ENCODE results near the gene TMEM35B.

Gene TMEM35B

DNA sequence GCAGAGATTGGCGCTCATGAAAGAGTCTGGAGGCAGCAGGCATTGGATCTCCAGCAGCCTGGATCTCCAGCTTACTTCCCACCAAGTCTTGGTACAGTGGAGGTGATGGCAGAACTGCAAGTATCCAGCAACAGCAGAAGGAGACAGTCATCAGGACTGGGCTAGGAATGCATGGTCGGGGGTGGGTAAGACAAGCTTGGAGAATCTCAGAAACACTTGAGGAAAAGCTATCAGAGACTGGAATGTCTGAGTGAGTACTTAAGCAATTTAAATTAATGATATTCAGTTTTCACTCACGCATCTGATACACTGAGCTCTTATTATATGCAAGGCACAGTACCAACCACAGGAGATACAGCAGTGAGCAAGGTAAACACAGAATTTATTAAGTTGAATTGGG lies 9.8 kb downstream of the TMEM35B start:
- peaks cover 5% of the 10 kb centered on the region for H3K79me1 ChIP-seq (replicated peaks; ENCODE audit: low read length, poor library complexity, severe bottlenecking)
- 83% methylated on average over 2 of the region's 3 CpGs for WGBS
- H2BK5ac ChIP-seq (ENCODE audit: low read depth, low read length, poor library complexity, severe bottlenecking): no peak overlapping the region

DNA sequence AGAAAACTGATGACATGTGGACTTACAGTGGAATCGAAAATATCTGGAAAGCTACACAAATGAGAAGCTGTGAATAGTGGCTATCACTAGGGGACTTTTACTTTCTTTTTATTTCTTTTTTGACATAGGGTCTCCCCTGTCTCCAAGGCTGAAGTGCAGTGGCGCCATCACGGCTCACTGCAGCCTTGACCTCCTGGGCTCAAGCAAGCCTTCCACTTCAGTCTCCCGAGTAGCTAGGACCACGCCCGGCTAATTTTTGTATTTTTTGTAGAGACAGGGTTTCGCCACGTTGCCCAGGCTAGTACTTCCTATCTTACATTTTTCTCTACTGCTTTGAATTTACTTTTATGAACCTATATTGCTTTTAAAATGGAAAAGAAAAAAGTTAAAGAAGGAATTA lies 10.5 kb downstream of the TMEM35B start:
- Histone ChIP-seq H2AK5ac (ENCODE audit: low read length, severe bottlenecking) (no peak overlapping the region), H3K79me1 (replicated peaks; ENCODE audit: low read length, poor library complexity, severe bottlenecking) (peaks cover 5% of the 10 kb centered on the region), H3K4ac (ENCODE audit: low read depth in 1 of 2, low read length in 2 of 2) (no peak overlapping the region), H3K9ac (ENCODE audit: low read length) (no peak overlapping the region), H4K8ac (ENCODE audit: low read length) (no peak overlapping the region), H3K18ac (ENCODE audit: low read depth in 1 of 2, low read length in 2 of 2) (no peak overlapping the region), H3K4me3 (ENCODE audit: insufficient read depth in 1 of 2, low read depth in 1 of 2, low read length in 2 of 2) (no peak overlapping the region), H3K36me3 (ENCODE audit: control insufficient read depth in 1 of 2, insufficient read depth in 2 of 2, low read depth in 1 of 2, low read length in 2 of 2) (peaks cover 4 to 18% of the 10 kb centered on the region in 2 experiments), H3K23ac (ENCODE audit: low read length in 2 of 2) (no peak overlapping the region), H3K14ac (ENCODE audit: low read length in 2 of 2) (no peak overlapping the region), H2BK5ac (ENCODE audit: low read depth, low read length, poor library complexity, severe bottlenecking) (no peak overlapping the region), H3K27me3 (ENCODE audit: control insufficient read depth in 1 of 2, insufficient read depth in 1 of 2, low read length in 2 of 2) (peaks cover 0 to 10% of the 10 kb centered on the region in 2 experiments), H2BK12ac (ENCODE audit: low read length in 2 of 2) (no peak overlapping the region), H4K91ac (ENCODE audit: low read length) (no peak overlapping the region), H3K27ac (ENCODE audit: low read length, poor library complexity, severe bottlenecking) (no peak overlapping the region), H3K4me2 (ENCODE audit: low read length, poor library complexity, severe bottlenecking) (no peak overlapping the region), H2AFZ (ENCODE audit: low read depth, low read length) (no peak overlapping the region), H2BK15ac (ENCODE audit: low read depth, poor library complexity, severe bottlenecking) (no peak overlapping the region), H2BK120ac (ENCODE audit: low read depth, low read length) (no peak overlapping the region), H3K4me1 (ENCODE audit: control insufficient read depth, insufficient read depth, low read depth, low read length) (peaks cover 2% of the 10 kb centered on the region), H3K9me3 (ENCODE audit: control insufficient read depth, low read length) (no peaks in the 10 kb centered on the region)
- 84% methylated on average over 8 of the region's 8 CpGs for WGBS
- no peak for DNase-seq

More for the DNA sequence above, 9.8 kb downstream of the TMEM35B start:
- H2AFZ ChIP-seq (ENCODE audit: low read depth, low read length): no peak overlapping the region
- no peak overlapping the region for H4K91ac ChIP-seq (ENCODE audit: low read length)
- no peaks in the 10 kb centered on the region for H3K9me3 ChIP-seq (ENCODE audit: control insufficient read depth, low read length)
- H3K4me3 ChIP-seq (ENCODE audit: insufficient read depth in 1 of 2, low read depth in 1 of 2, low read length in 2 of 2): no peak overlapping the region
- DNase-seq: no peak
- H3K23ac ChIP-seq (ENCODE audit: low read length in 2 of 2): no peak overlapping the region
- no peak overlapping the region for H2BK120ac ChIP-seq (ENCODE audit: low read depth, low read length)
- no peak overlapping the region for H3K18ac ChIP-seq (ENCODE audit: low read depth in 1 of 2, low read length in 2 of 2)
- no peak overlapping the region for H3K27ac ChIP-seq (ENCODE audit: low read length, poor library complexity, severe bottlenecking)
- no peak overlapping the region for H2BK15ac ChIP-seq (ENCODE audit: low read depth, poor library complexity, severe bottlenecking)
- no peak overlapping the region for H3K9ac ChIP-seq (ENCODE audit: low read length)
- no peak overlapping the region for H2AK5ac ChIP-seq (ENCODE audit: low read length, severe bottlenecking)
- H3K4me2 ChIP-seq (ENCODE audit: low read length, poor library complexity, severe bottlenecking): no peak overlapping the region
- no peak overlapping the region for H4K8ac ChIP-seq (ENCODE audit: low read length)
- H3K14ac ChIP-seq (ENCODE audit: low read length in 2 of 2): no peak overlapping the region
- peaks cover 0 to 10% of the 10 kb centered on the region in 2 experiments for H3K27me3 ChIP-seq (ENCODE audit: control insufficient read depth in 1 of 2, insufficient read depth in 1 of 2, low read length in 2 of 2)
- peaks cover 2% of the 10 kb centered on the region for H3K4me1 ChIP-seq (ENCODE audit: control insufficient read depth, insufficient read depth, low read depth, low read length)
- peaks cover 7 to 18% of the 10 kb centered on the region in 2 experiments for H3K36me3 ChIP-seq (ENCODE audit: control insufficient read depth in 1 of 2, insufficient read depth in 2 of 2, low read depth in 1 of 2, low read length in 2 of 2)
- no peak overlapping the region for H3K4ac ChIP-seq (ENCODE audit: low read depth in 1 of 2, low read length in 2 of 2)
- no peak overlapping the region for H2BK12ac ChIP-seq (ENCODE audit: low read length in 2 of 2)

DNA sequence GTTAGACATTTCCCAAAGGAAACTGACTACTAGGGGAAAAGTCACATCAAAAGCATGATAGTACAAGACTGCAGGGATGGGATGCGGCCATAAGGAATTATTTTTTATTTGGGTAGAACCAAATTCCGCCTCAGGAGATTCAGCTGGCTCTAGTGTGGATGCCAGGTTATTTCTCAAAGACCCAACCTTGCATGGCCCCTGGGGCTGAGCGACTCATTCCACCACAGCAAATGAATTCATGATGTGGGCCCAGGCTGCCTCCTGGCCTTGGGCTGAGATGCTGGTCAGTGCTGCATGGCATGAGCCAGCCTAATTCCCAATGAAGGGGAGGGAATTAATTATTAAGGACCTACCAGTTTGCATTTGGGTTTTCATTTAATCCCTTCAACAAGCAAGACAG lies 11.8 kb downstream of the TMEM35B start:
- H3K4ac ChIP-seq (ENCODE audit: low read depth in 1 of 2, low read length in 2 of 2): no peak overlapping the region
- H3K79me1 ChIP-seq (replicated peaks; ENCODE audit: low read length, poor library complexity, severe bottlenecking): peaks cover 3% of the 10 kb centered on the region
- H2BK5ac ChIP-seq (ENCODE audit: low read depth, low read length, poor library complexity, severe bottlenecking): no peak overlapping the region
- no peak overlapping the region for H4K8ac ChIP-seq (ENCODE audit: low read length)
- no peak overlapping the region for H3K9ac ChIP-seq (ENCODE audit: low read length)
- no peak for DNase-seq
- no peak overlapping the region for H2BK12ac ChIP-seq (ENCODE audit: low read length in 2 of 2)
- no peak overlapping the region for H3K27ac ChIP-seq (ENCODE audit: low read length, poor library complexity, severe bottlenecking)
- no peak overlapping the region for H4K91ac ChIP-seq (ENCODE audit: low read length)
- no peak overlapping the region for H3K23ac ChIP-seq (ENCODE audit: low read length in 2 of 2)
- no peak overlapping the region for H2AK5ac ChIP-seq (ENCODE audit: low read length, severe bottlenecking)
- H2BK15ac ChIP-seq (ENCODE audit: low read depth, poor library complexity, severe bottlenecking): no peak overlapping the region
- no peak overlapping the region for H3K4me2 ChIP-seq (ENCODE audit: low read length, poor library complexity, severe bottlenecking)
- H3K4me1 ChIP-seq (ENCODE audit: control insufficient read depth, insufficient read depth, low read depth, low read length): peaks cover 2% of the 10 kb centered on the region
- 86% methylated on average over 3 of the region's 3 CpGs for WGBS
- H3K9me3 ChIP-seq (ENCODE audit: control insufficient read depth, low read length): no peaks in the 10 kb centered on the region
- no peak overlapping the region for H3K14ac ChIP-seq (ENCODE audit: low read length in 2 of 2)
- H3K18ac ChIP-seq (ENCODE audit: low read depth in 1 of 2, low read length in 2 of 2): no peak overlapping the region
- H3K4me3 ChIP-seq (ENCODE audit: insufficient read depth in 1 of 2, low read depth in 1 of 2, low read length in 2 of 2): no peak overlapping the region
- peaks cover 3 to 14% of the 10 kb centered on the region in 2 experiments for H3K36me3 ChIP-seq (ENCODE audit: control insufficient read depth in 1 of 2, insufficient read depth in 2 of 2, low read depth in 1 of 2, low read length in 2 of 2)
- H2AFZ ChIP-seq (ENCODE audit: low read depth, low read length): no peak overlapping the region
- no peak overlapping the region for H2BK120ac ChIP-seq (ENCODE audit: low read depth, low read length)
- H3K27me3 ChIP-seq (ENCODE audit: control insufficient read depth in 1 of 2, insufficient read depth in 1 of 2, low read length in 2 of 2): peaks cover 0 to 10% of the 10 kb centered on the region in 2 experiments

DNA sequence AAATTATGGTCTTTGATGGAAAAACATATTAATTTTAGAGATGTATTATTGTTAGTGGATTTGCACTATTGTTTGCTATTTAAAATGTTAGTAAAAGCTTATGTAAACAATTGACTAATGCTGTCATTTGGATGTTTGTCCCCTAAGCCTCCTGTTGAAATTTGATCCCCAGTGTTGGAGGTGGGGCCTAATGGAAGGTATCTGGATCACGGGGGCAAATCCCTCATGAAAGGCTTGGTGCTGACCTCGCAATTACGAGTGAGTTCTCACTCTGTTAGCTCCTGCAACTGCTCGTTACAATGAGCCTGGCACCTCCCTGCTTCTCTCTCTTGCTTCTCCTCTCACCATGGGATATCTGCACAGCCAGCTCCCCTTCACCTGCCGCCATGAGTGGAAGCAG lies 14.3 kb downstream of the TMEM35B start:
- H2BK12ac ChIP-seq (ENCODE audit: low read length in 2 of 2): no peak overlapping the region
- no peak overlapping the region for H3K14ac ChIP-seq (ENCODE audit: low read length in 2 of 2)
- no peak overlapping the region for H4K91ac ChIP-seq (ENCODE audit: low read length)
- no peak overlapping the region for H3K4me2 ChIP-seq (ENCODE audit: low read length, poor library complexity, severe bottlenecking)
- peaks cover 2% of the 10 kb centered on the region for H3K4me1 ChIP-seq (ENCODE audit: control insufficient read depth, insufficient read depth, low read depth, low read length)
- H3K36me3 ChIP-seq (ENCODE audit: control insufficient read depth in 1 of 2, insufficient read depth in 2 of 2, low read depth in 1 of 2, low read length in 2 of 2): peaks cover 0 to under 1% of the 10 kb centered on the region in 2 experiments
- H4K8ac ChIP-seq (ENCODE audit: low read length): no peak overlapping the region
- H3K27ac ChIP-seq (ENCODE audit: low read length, poor library complexity, severe bottlenecking): no peak overlapping the region
- no peak for DNase-seq
- H3K9me3 ChIP-seq (ENCODE audit: control insufficient read depth, low read length): no peaks in the 10 kb centered on the region
- no peak overlapping the region for H3K9ac ChIP-seq (ENCODE audit: low read length)
- no peak overlapping the region for H3K4ac ChIP-seq (ENCODE audit: low read depth in 1 of 2, low read length in 2 of 2)
- H3K27me3 ChIP-seq (ENCODE audit: control insufficient read depth in 1 of 2, insufficient read depth in 1 of 2, low read length in 2 of 2): peaks cover 0 to 10% of the 10 kb centered on the region in 2 experiments
- H3K23ac ChIP-seq (ENCODE audit: low read length in 2 of 2): no peak overlapping the region
- H2BK15ac ChIP-seq (ENCODE audit: low read depth, poor library complexity, severe bottlenecking): no peak overlapping the region
- no peak overlapping the region for H2AK5ac ChIP-seq (ENCODE audit: low read length, severe bottlenecking)
- no peak overlapping the region for H3K4me3 ChIP-seq (ENCODE audit: insufficient read depth in 1 of 2, low read depth in 1 of 2, low read length in 2 of 2)
- no peak overlapping the region for H3K18ac ChIP-seq (ENCODE audit: low read depth in 1 of 2, low read length in 2 of 2)
- H3K79me1 ChIP-seq (replicated peaks; ENCODE audit: low read length, poor library complexity, severe bottlenecking): no peaks in the 10 kb centered on the region
- WGBS: 23% methylated on average over 5 of the region's 5 CpGs
- no peak overlapping the region for H2BK5ac ChIP-seq (ENCODE audit: low read depth, low read length, poor library complexity, severe bottlenecking)
- H2AFZ ChIP-seq (ENCODE audit: low read depth, low read length): no peak overlapping the region
- no peak overlapping the region for H2BK120ac ChIP-seq (ENCODE audit: low read depth, low read length)

All from mesenchymal stem cell (in vitro differentiated cells and primary cell).